ENCODE data around the gene PC. TPM values are rescaled to one million over a fixed set of nuclear protein-coding genes. Genes with fewer than 3 reads are reported as not detected.
A peak's percentile ranks its signal among the peaks of the same experiment; 100 is the strongest.

Gene PC
- total RNA-seq, 1 donor from 2014 or later = 49.1 TPM

- H3K27me3 Mint-ChIP-seq (ENCODE audit: unreplicated experiment) = no peaks in the 10 kb centered on the region
- no peak for DNase-seq (ENCODE audit: extremely low spot score, unreplicated experiment)
- H3K4me1 Mint-ChIP-seq (ENCODE audit: unreplicated experiment) = peaks cover 36% of the 10 kb centered on the region
- H3K4me3 Mint-ChIP-seq (ENCODE audit: unreplicated experiment) = no peak overlapping the region
- no peaks in the 10 kb centered on the region for H3K9me3 Mint-ChIP-seq (ENCODE audit: unreplicated experiment)
- TF ChIP-seq CTCF (IDR thresholded peaks at IDR 0.05) = peak; percentile 17
- H3K27ac Mint-ChIP-seq (ENCODE audit: unreplicated experiment) = peak overlapping the region; percentile 79
- H3K36me3 Mint-ChIP-seq (ENCODE audit: unreplicated experiment) = no peaks in the 10 kb centered on the region
Observed at GRCh38 chr11:66915046-66915832, 42.9 kb downstream of the PC start.

- no peak for DNase-seq (ENCODE audit: extremely low spot score, unreplicated experiment)
- peaks cover 34% of the 10 kb centered on the region for H3K4me1 Mint-ChIP-seq (ENCODE audit: unreplicated experiment)
- H3K9me3 Mint-ChIP-seq (ENCODE audit: unreplicated experiment) = no peaks in the 10 kb centered on the region
- H3K27me3 Mint-ChIP-seq (ENCODE audit: unreplicated experiment) = no peaks in the 10 kb centered on the region
- H3K27ac Mint-ChIP-seq (ENCODE audit: unreplicated experiment) = no peak overlapping the region
- no peak for TF ChIP-seq CTCF (IDR thresholded peaks at IDR 0.05)
- H3K36me3 Mint-ChIP-seq (ENCODE audit: unreplicated experiment) = no peaks in the 10 kb centered on the region
- no peak overlapping the region for H3K4me3 Mint-ChIP-seq (ENCODE audit: unreplicated experiment)
Observed at GRCh38 chr11:66914505-66914904, 43.7 kb downstream of the PC start.

GRCh38 chr11:66912911-66913310, 45.3 kb downstream of the PC start:
- TF ChIP-seq CTCF (IDR thresholded peaks at IDR 0.05) = no peak
- H3K36me3 Mint-ChIP-seq (ENCODE audit: unreplicated experiment) = no peaks in the 10 kb centered on the region
- H3K27ac Mint-ChIP-seq (ENCODE audit: unreplicated experiment) = no peak overlapping the region
- no peak overlapping the region for H3K4me3 Mint-ChIP-seq (ENCODE audit: unreplicated experiment)
- H3K9me3 Mint-ChIP-seq (ENCODE audit: unreplicated experiment) = no peaks in the 10 kb centered on the region
- no peaks in the 10 kb centered on the region for H3K27me3 Mint-ChIP-seq (ENCODE audit: unreplicated experiment)
- DNase-seq (ENCODE audit: extremely low spot score, unreplicated experiment) = no peak
- peaks cover 36% of the 10 kb centered on the region for H3K4me1 Mint-ChIP-seq (ENCODE audit: unreplicated experiment)

- H3K27me3 Mint-ChIP-seq (ENCODE audit: unreplicated experiment) = no peaks in the 10 kb centered on the region
- H3K4me3 Mint-ChIP-seq (ENCODE audit: unreplicated experiment) = no peak overlapping the region
- H3K36me3 Mint-ChIP-seq (ENCODE audit: unreplicated experiment) = no peaks in the 10 kb centered on the region
- H3K9me3 Mint-ChIP-seq (ENCODE audit: unreplicated experiment) = no peaks in the 10 kb centered on the region
- TF ChIP-seq CTCF (IDR thresholded peaks at IDR 0.05) = no peak
- H3K27ac Mint-ChIP-seq (ENCODE audit: unreplicated experiment) = no peak overlapping the region
- H3K4me1 Mint-ChIP-seq (ENCODE audit: unreplicated experiment) = peaks cover 36% of the 10 kb centered on the region
- DNase-seq (ENCODE audit: extremely low spot score, unreplicated experiment) = no peak
Observed at GRCh38 chr11:66912361-66912760, 45.8 kb downstream of the PC start.

- peaks cover 36% of the 10 kb centered on the region for H3K4me1 Mint-ChIP-seq (ENCODE audit: unreplicated experiment)
- no peak overlapping the region for H3K4me3 Mint-ChIP-seq (ENCODE audit: unreplicated experiment)
- H3K36me3 Mint-ChIP-seq (ENCODE audit: unreplicated experiment) = no peaks in the 10 kb centered on the region
- no peak for DNase-seq (ENCODE audit: extremely low spot score, unreplicated experiment)
- no peaks in the 10 kb centered on the region for H3K9me3 Mint-ChIP-seq (ENCODE audit: unreplicated experiment)
- no peaks in the 10 kb centered on the region for H3K27me3 Mint-ChIP-seq (ENCODE audit: unreplicated experiment)
- H3K27ac Mint-ChIP-seq (ENCODE audit: unreplicated experiment) = no peak overlapping the region
- no peak for TF ChIP-seq CTCF (IDR thresholded peaks at IDR 0.05)
Observed at GRCh38 chr11:66910669-66911068, 47.5 kb downstream of the PC start.

Measured in osteocyte (in vitro differentiated cells).